Activated naive CD4-positive, alpha-beta T cell treated with anti-CD3 and anti-CD28 coated beads, Interleukin-2, amount 10 ng/mL, durations not matched to agents 7 days and 5 days (primary cell): Measurements from ENCODE around the gene TCHH.

ENCODE experiments used
- CTCF ChIA-PET: fragments of 350-600 bp; sonication (Branson Sonifier 250); formaldehyde crosslinking; loops from one replicate; lab custom pipeline; 2021; ENCODE audit warnings: antibody characterized with exemption; lab: Charles Lee
- DNase-seq: peaks from one replicate; pipeline ENCODE4 v3.0.0-alpha.2; 2020
- H3K27ac Mint-ChIP-seq: one replicate; pipeline ENCODE4 v1.8.0; 2021; ENCODE audit warnings: mild to moderate bottlenecking, moderate library complexity, mixed read lengths
- H3K27me3 Mint-ChIP-seq: one replicate; pipeline ENCODE4 v1.8.0; 2021; ENCODE audit warnings: mild to moderate bottlenecking, mixed read lengths
- H3K36me3 Mint-ChIP-seq: one replicate; pipeline ENCODE4 v1.8.0; 2021; ENCODE audit warnings: mixed read lengths
- H3K4me1 Mint-ChIP-seq: one replicate; pipeline ENCODE4 v1.8.0; 2021; ENCODE audit warnings: mixed read lengths
- H3K4me3 Mint-ChIP-seq: one replicate; pipeline ENCODE4 v1.8.0; 2021; ENCODE audit warnings: mild to moderate bottlenecking, moderate library complexity, mixed read lengths
- H3K9me3 Mint-ChIP-seq: one replicate; pipeline ENCODE4 v1.8.0; 2021; ENCODE audit warnings: mixed read lengths

TCHH gene

DNA sequence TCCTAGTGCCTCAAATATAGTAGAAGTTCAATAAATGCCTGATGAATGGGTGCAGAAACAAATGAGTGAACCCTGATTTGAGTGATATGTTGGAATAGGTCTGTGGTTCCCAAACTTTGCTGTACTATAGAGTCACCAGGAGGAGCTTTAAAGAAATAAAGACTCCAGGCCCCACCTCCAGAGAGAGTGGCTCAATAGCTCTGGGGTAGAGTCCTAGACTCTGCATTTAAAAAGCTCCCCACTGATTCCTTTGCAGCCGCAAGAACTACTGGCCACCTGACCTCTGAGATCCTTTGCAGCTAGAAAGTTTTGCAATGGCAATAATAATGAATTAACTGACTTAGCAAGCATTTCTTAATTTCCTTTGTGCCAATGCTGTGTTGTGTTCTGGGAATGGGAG is 47.3 kb downstream of the TCHH start:
- Mint-ChIP-seq H3K36me3 (no peaks in the 10 kb centered on the region), H3K4me3 (no peak overlapping the region), H3K4me1 (no peaks in the 10 kb centered on the region), H3K9me3 (no peaks in the 10 kb centered on the region), H3K27ac (no peak overlapping the region), H3K27me3 (peaks cover 44% of the 10 kb centered on the region)
- CTCF ChIA-PET: interaction anchor here (1.4 to 1.7 kb wide), 2 partner anchors 15 to 391 kb away, joined by 5 read pairs; no protein-coding TSS in a partner anchor
- no peak for DNase-seq

DNA sequence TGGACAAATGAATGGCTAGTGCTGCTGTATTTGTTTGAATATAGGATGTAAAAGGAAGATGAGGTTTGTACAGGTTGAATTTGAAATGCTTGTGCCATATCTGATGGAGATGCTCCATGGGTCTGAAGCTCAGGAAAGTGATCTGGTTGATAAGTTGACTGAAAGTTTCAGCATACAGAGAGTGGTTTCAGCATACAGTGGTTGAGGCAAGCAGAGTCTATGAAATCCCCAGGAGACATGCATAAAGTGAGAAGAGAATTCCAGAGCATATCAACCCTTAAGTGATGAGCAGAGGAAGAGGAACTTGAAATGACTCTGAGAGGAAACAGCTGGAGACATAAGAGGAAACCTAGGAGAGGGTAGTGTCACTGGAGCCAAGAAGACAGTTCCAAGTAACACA is 48.1 kb downstream of the TCHH start:
- no peaks in the 10 kb centered on the region for H3K36me3 Mint-ChIP-seq
- H3K27me3 Mint-ChIP-seq: peaks cover 37% of the 10 kb centered on the region
- H3K4me1 Mint-ChIP-seq: no peaks in the 10 kb centered on the region
- no peak overlapping the region for H3K27ac Mint-ChIP-seq
- no peak overlapping the region for H3K4me3 Mint-ChIP-seq
- CTCF ChIA-PET: no interaction called here
- DNase-seq: no peak
- H3K9me3 Mint-ChIP-seq: no peaks in the 10 kb centered on the region

DNA sequence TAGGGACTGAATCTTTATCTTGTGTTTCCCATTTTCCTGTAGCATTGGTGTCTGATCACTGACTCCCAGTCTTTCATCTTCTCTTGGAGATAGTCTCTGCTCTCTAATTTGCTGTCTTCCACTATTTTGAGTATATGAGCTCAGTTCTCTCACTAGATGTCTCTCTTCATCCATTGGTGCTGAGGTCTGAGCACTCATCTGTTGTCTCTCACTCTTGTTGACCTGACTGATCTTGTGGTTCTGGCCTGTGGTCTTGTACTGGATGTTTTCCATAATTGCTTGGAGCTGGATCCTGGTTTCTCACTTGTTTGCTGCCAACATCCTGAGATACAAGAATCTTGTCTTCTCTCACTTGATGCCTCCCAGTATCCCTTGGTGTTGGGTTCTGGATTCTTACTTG is 53.3 kb downstream of the TCHH start:
- CTCF ChIA-PET: interaction anchor here (0.6 to 15.6 kb wide), 3 partner anchors 9 to 378 kb away, joined by 3 to 270 read pairs (median 3); no protein-coding TSS in a partner anchor
- no peak for DNase-seq
- no peak overlapping the region for H3K27ac Mint-ChIP-seq
- no peaks in the 10 kb centered on the region for H3K4me1 Mint-ChIP-seq
- no peaks in the 10 kb centered on the region for H3K36me3 Mint-ChIP-seq
- H3K4me3 Mint-ChIP-seq: no peak overlapping the region
- H3K9me3 Mint-ChIP-seq: no peaks in the 10 kb centered on the region
- peaks cover 16% of the 10 kb centered on the region for H3K27me3 Mint-ChIP-seq
